HepG2 (cell line): ENCODE results near the gene GATD1. TPM values are rescaled to one million over a fixed set of nuclear protein-coding genes. Genes with fewer than 3 reads are reported as not detected.

Experiments used
- EZH2 ChIP-seq: conservative IDR thresholded peaks from 2 replicates; pipeline ENCODE4 v1.6.1; 2012; ENCODE audit warnings: mild to moderate bottlenecking, low read depth, low read length, moderate library complexity
- GABPA ChIP-seq, 2 experiments: IDR thresholded peaks; 2 replicates each; pipeline ENCODE4 v1.6.1; 2011 to 2016; ENCODE audit warnings: low read depth in 2 of 2, low read length in 1 of 2, missing biosample characterization in 1 of 2, missing genetic modification characterization in 1 of 2
- HES4 ChIP-seq: sonication (generic); formaldehyde crosslinking; IDR thresholded peaks from 2 replicates; pipeline ENCODE4 v1.9.0; 2021; ENCODE audit warnings: mild to moderate bottlenecking, missing genetic modification reagents, borderline replicate concordance
- NCOR1 ChIP-seq: fragments of 200-600 bp; sonication (generic); IDR thresholded peaks from 2 replicates; pipeline ENCODE4 v1.7.0; 2017; ENCODE audit warnings: antibody characterized with exemption, low read length, borderline replicate concordance
- NFE2L2 ChIP-seq: fragments of 150-350 bp; IDR thresholded peaks from 2 replicates; pipeline ENCODE4 v1.6.1; 2014; ENCODE audit warnings: low read length
- PHF5A ChIP-seq: IDR thresholded peaks from one replicate; pipeline ENCODE4 v1.6.1; 2018; ENCODE audit warnings: low read depth, missing genetic modification reagents; ENCODE audit not compliant: unreplicated experiment
- POLR2G ChIP-seq: fragments of 200-400 bp; formaldehyde crosslinking; IDR thresholded peaks from 2 replicates; pipeline ENCODE4 v1.6.1; 2018; ENCODE audit warnings: mild to moderate bottlenecking, low read depth, low read length, moderate library complexity
- ZNF33A ChIP-seq: sonication (generic); formaldehyde crosslinking; IDR thresholded peaks from 2 replicates; pipeline ENCODE4 v1.5.1; 2020; ENCODE audit warnings: missing genetic modification reagents, mild to moderate bottlenecking, moderate library complexity, borderline replicate concordance
- ZNF615 ChIP-seq: sonication (generic); formaldehyde crosslinking; IDR thresholded peaks from 2 replicates; pipeline ENCODE4 v1.5.0; 2020; ENCODE audit warnings: mild to moderate bottlenecking, missing genetic modification reagents, borderline replicate concordance
- ZNF768 ChIP-seq: sonication (generic); formaldehyde crosslinking; IDR thresholded peaks from 2 replicates; pipeline ENCODE4 v1.4.0; 2020; ENCODE audit warnings: missing genetic modification reagents
- ZZZ3 ChIP-seq: sonication (generic); formaldehyde crosslinking; IDR thresholded peaks from 2 replicates; pipeline ENCODE4 v1.4.0; 2020; ENCODE audit warnings: missing genetic modification reagents, mild to moderate bottlenecking, borderline replicate concordance
- polyA plus RNA-seq, 8 experiments: library from polyadenylated mRNA; depleted of rRNA in 3 of 8; stranded (reverse) in 7 of 8; unstranded in 1 of 8; fragments of >200 nt; fragmentation: Illumina TruSeq in 4 of 8; extraction: Trizol in 4 of 8; gene quantifications; 2 replicates each; pipeline versions ENCODE4 v1.2.1 to v1.2.3, GENCODE V29; 2011 to 2016; ENCODE audit warnings: low read depth in 4 of 8, missing spikeins in 1 of 8, mixed read lengths in 1 of 8; ENCODE audit not compliant: insufficient read depth in 1 of 8
- total RNA-seq, 5 experiments: library from RNA; depleted of rRNA; stranded (reverse); fragments of >200 nt; fragmentation: Illumina TruSeq; extraction: Trizol; gene quantifications; 2 replicates each; pipeline ENCODE4 v1.2.3, GENCODE V29; 2016; ENCODE audit warnings: low read depth in 1 of 5
- TF ChIP-seq, protein P1 (sequence below): sonication (generic); formaldehyde crosslinking; IDR thresholded peaks from 2 replicates; pipeline ENCODE4 v1.4.0; 2020; ENCODE audit warnings: mild to moderate bottlenecking, missing genetic modification reagents
- TF ChIP-seq, protein P2 (sequence below): sonication (generic); formaldehyde crosslinking; IDR thresholded peaks from 2 replicates; pipeline ENCODE4 v1.4.0; 2020; ENCODE audit warnings: missing genetic modification reagents, borderline replicate concordance
- TF ChIP-seq, protein P3 (sequence below): sonication (generic); formaldehyde crosslinking; IDR thresholded peaks from 2 replicates; pipeline ENCODE4 v1.5.0; 2020; ENCODE audit warnings: mild to moderate bottlenecking, missing genetic modification reagents
- TF ChIP-seq, protein P4 (sequence below): sonication (generic); formaldehyde crosslinking; IDR thresholded peaks from 2 replicates; pipeline ENCODE4 v1.4.0; 2020; ENCODE audit warnings: missing genetic modification reagents
- TF ChIP-seq, protein P5 (sequence below): IDR thresholded peaks from 2 replicates; pipeline ENCODE4 v1.6.1; 2012; ENCODE audit warnings: inconsistent platforms
- TF ChIP-seq, protein P6 (sequence below): sonication (generic); formaldehyde crosslinking; IDR thresholded peaks from 2 replicates; pipeline ENCODE4 v1.8.1; 2023; ENCODE audit warnings: missing genetic modification reagents, mild to moderate bottlenecking, borderline replicate concordance

The GATD1 gene
- total and polyA plus RNA-seq, 2 of the 13 experiments (the other 11 are each of a cell fraction or from before 2014, with no cell fraction given) = 31.3 to 60.5 TPM

DNA sequence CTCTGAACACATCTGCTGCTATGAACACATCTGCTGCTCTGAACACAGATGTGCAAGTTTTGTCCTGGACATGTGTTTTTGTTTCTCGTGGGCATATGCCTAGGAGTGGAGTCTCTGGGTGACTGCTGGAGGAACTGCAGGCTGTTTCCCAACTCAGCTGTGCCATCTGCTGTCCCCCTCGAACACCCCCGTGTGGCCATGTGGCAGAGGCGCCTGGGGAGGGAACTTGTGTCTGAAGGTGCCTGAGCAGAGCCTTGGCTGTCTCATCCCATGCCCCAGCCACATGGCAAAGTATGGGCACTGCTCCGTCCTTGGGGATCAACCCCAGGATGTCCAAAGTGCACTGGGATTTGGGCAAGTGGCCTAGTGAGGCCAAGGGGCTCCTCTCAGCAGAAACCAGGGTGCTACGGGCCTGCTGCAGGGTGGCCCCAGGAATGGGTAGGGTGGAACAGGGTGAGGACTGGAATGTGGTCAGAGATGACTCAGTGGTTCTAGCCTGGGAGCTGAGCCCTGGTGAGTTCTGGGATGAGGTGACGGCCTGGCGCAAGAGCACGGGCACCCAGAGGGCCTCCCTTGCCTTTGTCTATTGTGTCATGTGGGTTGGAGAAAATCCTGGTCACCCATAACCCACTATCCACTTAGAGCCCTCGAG lies 14.7 kb downstream of the GATD1 start (continued):
- TF ChIP-seq, protein P1, sequence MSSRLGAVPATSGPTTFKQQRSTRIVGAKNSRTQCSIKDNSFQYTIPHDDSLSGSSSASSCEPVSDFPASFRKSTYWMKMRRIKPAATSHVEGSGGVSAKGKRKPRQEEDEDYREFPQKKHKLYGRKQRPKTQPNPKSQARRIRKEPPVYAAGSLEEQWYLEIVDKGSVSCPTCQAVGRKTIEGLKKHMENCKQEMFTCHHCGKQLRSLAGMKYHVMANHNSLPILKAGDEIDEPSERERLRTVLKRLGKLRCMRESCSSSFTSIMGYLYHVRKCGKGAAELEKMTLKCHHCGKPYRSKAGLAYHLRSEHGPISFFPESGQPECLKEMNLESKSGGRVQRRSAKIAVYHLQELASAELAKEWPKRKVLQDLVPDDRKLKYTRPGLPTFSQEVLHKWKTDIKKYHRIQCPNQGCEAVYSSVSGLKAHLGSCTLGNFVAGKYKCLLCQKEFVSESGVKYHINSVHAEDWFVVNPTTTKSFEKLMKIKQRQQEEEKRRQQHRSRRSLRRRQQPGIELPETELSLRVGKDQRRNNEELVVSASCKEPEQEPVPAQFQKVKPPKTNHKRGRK (CRISPR knock-in tag) = no peak
- no peak for TF ChIP-seq NFE2L2
- TF ChIP-seq, protein P2, sequence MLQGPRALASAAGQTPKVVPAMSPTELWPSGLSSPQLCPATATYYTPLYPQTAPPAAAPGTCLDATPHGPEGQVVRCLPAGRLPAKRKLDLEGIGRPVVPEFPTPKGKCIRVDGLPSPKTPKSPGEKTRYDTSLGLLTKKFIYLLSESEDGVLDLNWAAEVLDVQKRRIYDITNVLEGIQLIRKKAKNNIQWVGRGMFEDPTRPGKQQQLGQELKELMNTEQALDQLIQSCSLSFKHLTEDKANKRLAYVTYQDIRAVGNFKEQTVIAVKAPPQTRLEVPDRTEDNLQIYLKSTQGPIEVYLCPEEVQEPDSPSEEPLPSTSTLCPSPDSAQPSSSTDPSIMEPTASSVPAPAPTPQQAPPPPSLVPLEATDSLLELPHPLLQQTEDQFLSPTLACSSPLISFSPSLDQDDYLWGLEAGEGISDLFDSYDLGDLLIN (CRISPR knock-in tag) = no peak
- TF ChIP-seq, protein P3, sequence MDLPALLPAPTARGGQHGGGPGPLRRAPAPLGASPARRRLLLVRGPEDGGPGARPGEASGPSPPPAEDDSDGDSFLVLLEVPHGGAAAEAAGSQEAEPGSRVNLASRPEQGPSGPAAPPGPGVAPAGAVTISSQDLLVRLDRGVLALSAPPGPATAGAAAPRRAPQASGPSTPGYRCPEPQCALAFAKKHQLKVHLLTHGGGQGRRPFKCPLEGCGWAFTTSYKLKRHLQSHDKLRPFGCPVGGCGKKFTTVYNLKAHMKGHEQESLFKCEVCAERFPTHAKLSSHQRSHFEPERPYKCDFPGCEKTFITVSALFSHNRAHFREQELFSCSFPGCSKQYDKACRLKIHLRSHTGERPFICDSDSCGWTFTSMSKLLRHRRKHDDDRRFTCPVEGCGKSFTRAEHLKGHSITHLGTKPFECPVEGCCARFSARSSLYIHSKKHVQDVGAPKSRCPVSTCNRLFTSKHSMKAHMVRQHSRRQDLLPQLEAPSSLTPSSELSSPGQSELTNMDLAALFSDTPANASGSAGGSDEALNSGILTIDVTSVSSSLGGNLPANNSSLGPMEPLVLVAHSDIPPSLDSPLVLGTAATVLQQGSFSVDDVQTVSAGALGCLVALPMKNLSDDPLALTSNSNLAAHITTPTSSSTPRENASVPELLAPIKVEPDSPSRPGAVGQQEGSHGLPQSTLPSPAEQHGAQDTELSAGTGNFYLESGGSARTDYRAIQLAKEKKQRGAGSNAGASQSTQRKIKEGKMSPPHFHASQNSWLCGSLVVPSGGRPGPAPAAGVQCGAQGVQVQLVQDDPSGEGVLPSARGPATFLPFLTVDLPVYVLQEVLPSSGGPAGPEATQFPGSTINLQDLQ (CRISPR knock-in tag) = no peak
- no peak for TF ChIP-seq ZNF33A (CRISPR knock-in tag)
- TF ChIP-seq, protein P4, sequence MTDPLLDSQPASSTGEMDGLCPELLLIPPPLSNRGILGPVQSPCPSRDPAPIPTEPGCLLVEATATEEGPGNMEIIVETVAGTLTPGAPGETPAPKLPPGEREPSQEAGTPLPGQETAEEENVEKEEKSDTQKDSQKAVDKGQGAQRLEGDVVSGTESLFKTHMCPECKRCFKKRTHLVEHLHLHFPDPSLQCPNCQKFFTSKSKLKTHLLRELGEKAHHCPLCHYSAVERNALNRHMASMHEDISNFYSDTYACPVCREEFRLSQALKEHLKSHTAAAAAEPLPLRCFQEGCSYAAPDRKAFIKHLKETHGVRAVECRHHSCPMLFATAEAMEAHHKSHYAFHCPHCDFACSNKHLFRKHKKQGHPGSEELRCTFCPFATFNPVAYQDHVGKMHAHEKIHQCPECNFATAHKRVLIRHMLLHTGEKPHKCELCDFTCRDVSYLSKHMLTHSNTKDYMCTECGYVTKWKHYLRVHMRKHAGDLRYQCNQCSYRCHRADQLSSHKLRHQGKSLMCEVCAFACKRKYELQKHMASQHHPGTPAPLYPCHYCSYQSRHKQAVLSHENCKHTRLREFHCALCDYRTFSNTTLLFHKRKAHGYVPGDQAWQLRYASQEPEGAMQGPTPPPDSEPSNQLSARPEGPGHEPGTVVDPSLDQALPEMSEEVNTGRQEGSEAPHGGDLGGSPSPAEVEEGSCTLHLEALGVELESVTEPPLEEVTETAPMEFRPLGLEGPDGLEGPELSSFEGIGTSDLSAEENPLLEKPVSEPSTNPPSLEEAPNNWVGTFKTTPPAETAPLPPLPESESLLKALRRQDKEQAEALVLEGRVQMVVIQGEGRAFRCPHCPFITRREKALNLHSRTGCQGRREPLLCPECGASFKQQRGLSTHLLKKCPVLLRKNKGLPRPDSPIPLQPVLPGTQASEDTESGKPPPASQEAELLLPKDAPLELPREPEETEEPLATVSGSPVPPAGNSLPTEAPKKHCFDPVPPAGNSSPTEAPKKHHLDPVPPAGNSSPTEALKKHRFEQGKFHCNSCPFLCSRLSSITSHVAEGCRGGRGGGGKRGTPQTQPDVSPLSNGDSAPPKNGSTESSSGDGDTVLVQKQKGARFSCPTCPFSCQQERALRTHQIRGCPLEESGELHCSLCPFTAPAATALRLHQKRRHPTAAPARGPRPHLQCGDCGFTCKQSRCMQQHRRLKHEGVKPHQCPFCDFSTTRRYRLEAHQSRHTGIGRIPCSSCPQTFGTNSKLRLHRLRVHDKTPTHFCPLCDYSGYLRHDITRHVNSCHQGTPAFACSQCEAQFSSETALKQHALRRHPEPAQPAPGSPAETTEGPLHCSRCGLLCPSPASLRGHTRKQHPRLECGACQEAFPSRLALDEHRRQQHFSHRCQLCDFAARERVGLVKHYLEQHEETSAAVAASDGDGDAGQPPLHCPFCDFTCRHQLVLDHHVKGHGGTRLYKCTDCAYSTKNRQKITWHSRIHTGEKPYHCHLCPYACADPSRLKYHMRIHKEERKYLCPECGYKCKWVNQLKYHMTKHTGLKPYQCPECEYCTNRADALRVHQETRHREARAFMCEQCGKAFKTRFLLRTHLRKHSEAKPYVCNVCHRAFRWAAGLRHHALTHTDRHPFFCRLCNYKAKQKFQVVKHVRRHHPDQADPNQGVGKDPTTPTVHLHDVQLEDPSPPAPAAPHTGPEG (CRISPR knock-in tag) = no peak
- no peak for TF ChIP-seq ZNF615 (CRISPR knock-in tag)
- TF ChIP-seq HES4 (CRISPR knock-in tag) = no peak
- TF ChIP-seq, protein P5, sequence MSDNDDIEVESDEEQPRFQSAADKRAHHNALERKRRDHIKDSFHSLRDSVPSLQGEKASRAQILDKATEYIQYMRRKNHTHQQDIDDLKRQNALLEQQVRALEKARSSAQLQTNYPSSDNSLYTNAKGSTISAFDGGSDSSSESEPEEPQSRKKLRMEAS = peak; percentile 22; the same call in 1 of the 2 replicates
- TF ChIP-seq GABPA (IDR thresholded peaks at IDR 0.05; ENCODE audit: low read depth, low read length) = no peak
- TF ChIP-seq GABPA (CRISPR knock-in tag; IDR thresholded peaks at IDR 0.05; ENCODE audit: low read depth) = no peak
- TF ChIP-seq, protein P6, sequence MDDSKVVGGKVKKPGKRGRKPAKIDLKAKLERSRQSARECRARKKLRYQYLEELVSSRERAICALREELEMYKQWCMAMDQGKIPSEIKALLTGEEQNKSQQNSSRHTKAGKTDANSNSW (CRISPR knock-in tag) = no peak
- no peak for TF ChIP-seq ZZZ3 (CRISPR knock-in tag)
- TF ChIP-seq PHF5A (CRISPR knock-in tag) = no peak
- no peak for TF ChIP-seq NCOR1
- TF ChIP-seq EZH2 = no peak
- peak; percentile 18; the same call in 1 of the 2 replicates for TF ChIP-seq ZNF768 (CRISPR knock-in tag)
- 0 out of 2 replicates have a peak, but pooled peaks have one; percentile 35 for TF ChIP-seq POLR2G
